Parathyroid adenoma (tissue), 2 donors: ENCODE measurements around the gene PNKP.

Experiments used
- H2AFZ ChIP-seq: fragments of 300-600 bp; sonication (generic); one replicate; pipeline ENCODE4 v1.7.0; 2017; ENCODE audit warnings: antibody characterized with exemption, mild to moderate bottlenecking
- H3K27ac ChIP-seq: fragments of 300-600 bp; sonication (generic); one replicate; pipeline ENCODE4 v1.7.0; 2017
- H3K27me3 ChIP-seq: fragments of 300-600 bp; sonication (generic); one replicate; pipeline ENCODE4 v1.7.0; 2017; ENCODE audit warnings: low read length; ENCODE audit not compliant: control insufficient read depth, insufficient read depth
- H3K36me3 ChIP-seq: fragments of 300-600 bp; sonication (generic); one replicate; pipeline ENCODE4 v1.7.0; 2017; ENCODE audit warnings: low read length; ENCODE audit not compliant: control insufficient read depth, insufficient read depth
- H3K4me1 ChIP-seq: fragments of 300-600 bp; sonication (generic); one replicate; pipeline ENCODE4 v1.7.0; 2017; ENCODE audit warnings: control low read depth
- H3K4me2 ChIP-seq: fragments of 300-600 bp; sonication (generic); one replicate; pipeline ENCODE4 v1.7.0; 2017; ENCODE audit warnings: low read length
- H3K4me3 ChIP-seq: fragments of 300-600 bp; sonication (generic); one replicate; pipeline ENCODE4 v1.7.0; 2017; ENCODE audit warnings: low read depth, low read length
- H3K79me2 ChIP-seq: fragments of 300-600 bp; sonication (generic); one replicate; pipeline ENCODE4 v1.7.0; 2017; ENCODE audit warnings: control low read depth
- H3K9ac ChIP-seq: fragments of 300-600 bp; sonication (generic); one replicate; pipeline ENCODE4 v1.7.0; 2017; ENCODE audit warnings: mild to moderate bottlenecking
- H3K9me3 ChIP-seq: fragments of 300-600 bp; sonication (generic); one replicate; pipeline ENCODE4 v1.7.0; 2017; ENCODE audit warnings: low read length; ENCODE audit not compliant: control insufficient read depth
- CTCF ChIP-seq: fragments of 300-600 bp; sonication (generic); IDR thresholded peaks from one replicate; pipeline ENCODE4 v1.7.0; 2017; ENCODE audit warnings: antibody characterized with exemption, mild to moderate bottlenecking
- donor health status: primary hyperparathyroidism.

Gene PNKP

GRCh38 chr19:49866933-49867782, at the start of gene PNKP:
Gene PNKP (minus strand): TSS chr19:49867576. CDS start chr19:49867204, 372 bp downstream.
- Histone ChIP-seq H3K4me3 (peak within 1 kb of the TSS; percentile 98), H2AFZ (peak within 1 kb of the TSS; percentile 97), H3K9ac (peak within 1 kb of the TSS; percentile 85), H3K9me3 (no peaks in the 10 kb centered on the region), H3K4me1 (peaks cover 24% of the 10 kb centered on the region), H3K79me2 (peaks cover 27% of the 10 kb centered on the region), H3K27me3 (no peaks in the 10 kb centered on the region), H3K36me3 (no peaks in the 10 kb centered on the region), H3K4me2 (peak within 1 kb of the TSS; percentile 100), H3K27ac (peak within 1 kb of the TSS; percentile 99)
- no peak for TF ChIP-seq CTCF

GRCh38 chr19:49915271-49915670, 47.9 kb upstream of the PNKP start:
- no peaks in the 10 kb centered on the region for H3K9me3 ChIP-seq
- no peaks in the 10 kb centered on the region for H3K36me3 ChIP-seq
- no peak overlapping the region for H2AFZ ChIP-seq
- no peak overlapping the region for H3K9ac ChIP-seq
- no peak overlapping the region for H3K27ac ChIP-seq
- no peak overlapping the region for H3K4me2 ChIP-seq
- H3K27me3 ChIP-seq, result no peaks in the 10 kb centered on the region
- H3K4me1 ChIP-seq, result no peaks in the 10 kb centered on the region
- peaks cover 16% of the 10 kb centered on the region for H3K79me2 ChIP-seq
- TF ChIP-seq CTCF, result no peak
- no peak overlapping the region for H3K4me3 ChIP-seq

- TF ChIP-seq CTCF, result no peak
- no peak overlapping the region for H3K4me2 ChIP-seq
- no peak overlapping the region for H3K4me3 ChIP-seq
- H2AFZ ChIP-seq, result no peak overlapping the region
- no peaks in the 10 kb centered on the region for H3K27me3 ChIP-seq
- no peaks in the 10 kb centered on the region for H3K4me1 ChIP-seq
- H3K79me2 ChIP-seq, result peaks cover 8% of the 10 kb centered on the region
- no peaks in the 10 kb centered on the region for H3K9me3 ChIP-seq
- no peak overlapping the region for H3K27ac ChIP-seq
- no peak overlapping the region for H3K9ac ChIP-seq
- no peaks in the 10 kb centered on the region for H3K36me3 ChIP-seq
Measured at GRCh38 chr19:49913720-49914119, 46.3 kb upstream of the PNKP start.

- Histone ChIP-seq H2AFZ (no peak overlapping the region), H3K4me1 (no peaks in the 10 kb centered on the region), H3K4me3 (no peak overlapping the region), H3K27me3 (no peaks in the 10 kb centered on the region), H3K27ac (no peak overlapping the region), H3K4me2 (no peak overlapping the region), H3K36me3 (no peaks in the 10 kb centered on the region), H3K9me3 (no peaks in the 10 kb centered on the region), H3K79me2 (peaks cover 8% of the 10 kb centered on the region), H3K9ac (no peak overlapping the region)
- no peak for TF ChIP-seq CTCF
Measured at GRCh38 chr19:49912965-49913685, 45.7 kb upstream of the PNKP start.
